ENCODE data around the gene MBTPS1.

DNA sequence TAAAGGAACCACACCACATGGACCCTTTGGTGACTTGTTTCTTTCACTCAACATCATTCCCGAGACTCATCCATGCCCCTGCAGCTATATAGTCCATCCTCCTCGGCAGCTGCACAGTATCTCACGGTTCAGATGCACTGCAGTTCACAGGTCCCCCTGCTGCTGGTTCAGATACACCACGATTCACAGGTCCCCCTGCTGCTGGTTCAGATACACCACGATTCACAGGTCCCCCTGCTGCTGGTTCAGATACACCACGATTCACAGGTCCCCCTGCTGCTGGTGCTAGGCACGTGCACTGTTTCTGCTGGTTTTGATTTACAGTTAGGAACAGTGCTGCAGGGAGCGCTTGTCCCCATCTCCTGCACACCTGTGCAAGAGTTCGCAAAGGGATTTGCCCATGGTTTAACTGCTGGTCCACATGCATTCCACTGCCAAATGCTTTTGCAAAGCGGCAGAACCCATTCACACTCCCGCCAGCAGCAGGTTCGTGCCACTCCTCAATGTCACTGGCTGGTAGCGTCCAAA lies 24.5 kb upstream of the MBTPS1 start:
- TF ChIP-seq, protein P1, sequence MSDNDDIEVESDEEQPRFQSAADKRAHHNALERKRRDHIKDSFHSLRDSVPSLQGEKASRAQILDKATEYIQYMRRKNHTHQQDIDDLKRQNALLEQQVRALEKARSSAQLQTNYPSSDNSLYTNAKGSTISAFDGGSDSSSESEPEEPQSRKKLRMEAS (IDR thresholded peaks at IDR 0.05; ENCODE audit: low read depth, low read length): no peak
- no peak for TF ChIP-seq POLR2A (IDR thresholded peaks at IDR 0.05; ENCODE audit: extremely low read depth, insufficient read length)
- TF ChIP-seq, protein P2, sequence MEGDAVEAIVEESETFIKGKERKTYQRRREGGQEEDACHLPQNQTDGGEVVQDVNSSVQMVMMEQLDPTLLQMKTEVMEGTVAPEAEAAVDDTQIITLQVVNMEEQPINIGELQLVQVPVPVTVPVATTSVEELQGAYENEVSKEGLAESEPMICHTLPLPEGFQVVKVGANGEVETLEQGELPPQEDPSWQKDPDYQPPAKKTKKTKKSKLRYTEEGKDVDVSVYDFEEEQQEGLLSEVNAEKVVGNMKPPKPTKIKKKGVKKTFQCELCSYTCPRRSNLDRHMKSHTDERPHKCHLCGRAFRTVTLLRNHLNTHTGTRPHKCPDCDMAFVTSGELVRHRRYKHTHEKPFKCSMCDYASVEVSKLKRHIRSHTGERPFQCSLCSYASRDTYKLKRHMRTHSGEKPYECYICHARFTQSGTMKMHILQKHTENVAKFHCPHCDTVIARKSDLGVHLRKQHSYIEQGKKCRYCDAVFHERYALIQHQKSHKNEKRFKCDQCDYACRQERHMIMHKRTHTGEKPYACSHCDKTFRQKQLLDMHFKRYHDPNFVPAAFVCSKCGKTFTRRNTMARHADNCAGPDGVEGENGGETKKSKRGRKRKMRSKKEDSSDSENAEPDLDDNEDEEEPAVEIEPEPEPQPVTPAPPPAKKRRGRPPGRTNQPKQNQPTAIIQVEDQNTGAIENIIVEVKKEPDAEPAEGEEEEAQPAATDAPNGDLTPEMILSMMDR (IDR thresholded peaks at IDR 0.05; ENCODE audit: low read depth, low read length): peak; percentile 9
